ENCODE data around the gene ASTN2. TPM values are rescaled to one million over a fixed set of nuclear protein-coding genes. Genes with fewer than 3 reads are reported as not detected.

The ASTN2 gene
- total RNA-seq, 1 donor from 2014 or later: 2.3 TPM

DNA sequence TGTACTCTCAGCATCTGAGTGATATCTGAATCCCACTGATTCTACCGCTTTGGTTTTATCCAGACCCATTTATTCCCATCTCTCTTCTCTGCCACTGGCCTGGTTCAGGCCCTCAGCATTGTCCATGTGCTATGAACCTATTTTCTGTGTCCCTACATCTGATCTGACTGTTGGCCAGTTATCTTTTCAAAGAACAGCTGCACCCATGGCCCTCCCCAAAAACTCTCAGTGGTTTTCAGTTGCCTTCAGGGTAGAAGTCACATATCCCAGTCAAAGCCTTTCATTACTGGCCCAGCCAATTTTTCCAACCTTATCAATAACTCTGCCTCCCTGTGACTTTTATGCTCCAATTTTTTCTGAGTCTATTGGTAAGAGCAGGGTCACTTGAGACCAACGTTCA lies 430.7 kb downstream of the ASTN2 start:
- Histone ChIP-seq H3K27me3 (no peaks in the 10 kb centered on the region), H3K4me1 (no peaks in the 10 kb centered on the region), H3K4me3 (no peak overlapping the region), H3K27ac (no peak overlapping the region), H3K9me3 (no peaks in the 10 kb centered on the region), H3K36me3 (no peaks in the 10 kb centered on the region)
- no peak for DNase-seq (ENCODE audit: low spot score in 2 of 2)
- TF ChIP-seq, protein P1, sequence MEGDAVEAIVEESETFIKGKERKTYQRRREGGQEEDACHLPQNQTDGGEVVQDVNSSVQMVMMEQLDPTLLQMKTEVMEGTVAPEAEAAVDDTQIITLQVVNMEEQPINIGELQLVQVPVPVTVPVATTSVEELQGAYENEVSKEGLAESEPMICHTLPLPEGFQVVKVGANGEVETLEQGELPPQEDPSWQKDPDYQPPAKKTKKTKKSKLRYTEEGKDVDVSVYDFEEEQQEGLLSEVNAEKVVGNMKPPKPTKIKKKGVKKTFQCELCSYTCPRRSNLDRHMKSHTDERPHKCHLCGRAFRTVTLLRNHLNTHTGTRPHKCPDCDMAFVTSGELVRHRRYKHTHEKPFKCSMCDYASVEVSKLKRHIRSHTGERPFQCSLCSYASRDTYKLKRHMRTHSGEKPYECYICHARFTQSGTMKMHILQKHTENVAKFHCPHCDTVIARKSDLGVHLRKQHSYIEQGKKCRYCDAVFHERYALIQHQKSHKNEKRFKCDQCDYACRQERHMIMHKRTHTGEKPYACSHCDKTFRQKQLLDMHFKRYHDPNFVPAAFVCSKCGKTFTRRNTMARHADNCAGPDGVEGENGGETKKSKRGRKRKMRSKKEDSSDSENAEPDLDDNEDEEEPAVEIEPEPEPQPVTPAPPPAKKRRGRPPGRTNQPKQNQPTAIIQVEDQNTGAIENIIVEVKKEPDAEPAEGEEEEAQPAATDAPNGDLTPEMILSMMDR (IDR thresholded peaks at IDR 0.05): no peak
- intact Hi-C loops (cut with DNase I): no loop called here

DNA sequence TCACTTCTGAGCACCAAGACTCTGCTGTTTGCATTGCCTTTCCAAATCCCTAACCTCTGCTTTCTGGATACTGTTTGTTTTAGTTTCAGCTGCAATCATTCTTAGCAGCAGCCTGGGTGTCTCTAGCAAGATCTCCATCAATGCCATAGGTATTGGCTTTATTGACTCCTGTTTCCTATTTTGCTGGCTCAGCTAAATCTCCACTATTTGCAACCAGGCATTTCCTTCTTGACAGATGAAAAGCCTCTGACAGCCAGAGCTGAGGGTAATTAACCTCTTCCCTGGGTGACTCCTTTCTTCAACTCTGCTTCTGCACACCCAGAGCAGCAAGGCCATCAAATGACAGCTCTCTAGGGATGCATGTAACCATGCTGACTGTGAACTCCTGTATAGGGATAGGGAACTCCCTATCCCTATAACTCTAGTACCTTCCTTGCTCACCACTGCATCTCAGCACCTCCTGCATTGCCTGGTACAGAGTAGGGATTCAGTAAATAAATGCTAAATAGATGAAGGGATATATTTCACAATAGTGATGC lies 434.2 kb downstream of the ASTN2 start:
- TF ChIP-seq, protein P1 (IDR thresholded peaks at IDR 0.05): no peak
- H3K9me3 ChIP-seq: no peaks in the 10 kb centered on the region
- DNase-seq (ENCODE audit: low spot score in 2 of 2): no peak
- H3K27ac ChIP-seq: no peak overlapping the region
- no peaks in the 10 kb centered on the region for H3K4me1 ChIP-seq
- no peaks in the 10 kb centered on the region for H3K36me3 ChIP-seq
- intact Hi-C loops (cut with DNase I): no loop called here
- no peak overlapping the region for H3K4me3 ChIP-seq
- no peaks in the 10 kb centered on the region for H3K27me3 ChIP-seq

DNA sequence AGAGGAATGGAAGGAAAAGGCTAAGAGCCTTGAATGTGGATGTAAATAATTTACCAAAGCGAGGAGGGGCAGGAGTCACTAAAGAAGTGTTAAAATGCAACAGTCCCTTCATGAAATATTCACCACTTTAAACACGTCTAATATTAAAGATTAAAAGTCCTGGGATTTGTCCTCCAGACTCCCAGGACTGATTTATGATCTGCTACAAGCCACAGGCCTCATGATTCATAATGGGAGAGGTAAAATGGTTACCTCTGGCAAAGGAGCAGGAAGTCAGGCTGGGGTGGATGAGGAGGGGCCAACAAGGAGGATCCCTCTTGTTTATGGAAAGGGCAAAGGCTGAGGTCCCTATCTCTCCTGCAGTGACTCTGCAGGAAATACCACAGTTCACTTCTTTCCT lies 435.4 kb downstream of the ASTN2 start:
- TF ChIP-seq, protein P1 (IDR thresholded peaks at IDR 0.05): no peak
- Histone ChIP-seq H3K27me3 (no peaks in the 10 kb centered on the region), H3K27ac (no peak overlapping the region), H3K36me3 (no peaks in the 10 kb centered on the region), H3K4me1 (no peaks in the 10 kb centered on the region), H3K4me3 (no peak overlapping the region), H3K9me3 (no peaks in the 10 kb centered on the region)
- intact Hi-C loops (cut with DNase I): no loop called here
- DNase-seq (ENCODE audit: low spot score in 2 of 2): no peak

DNA sequence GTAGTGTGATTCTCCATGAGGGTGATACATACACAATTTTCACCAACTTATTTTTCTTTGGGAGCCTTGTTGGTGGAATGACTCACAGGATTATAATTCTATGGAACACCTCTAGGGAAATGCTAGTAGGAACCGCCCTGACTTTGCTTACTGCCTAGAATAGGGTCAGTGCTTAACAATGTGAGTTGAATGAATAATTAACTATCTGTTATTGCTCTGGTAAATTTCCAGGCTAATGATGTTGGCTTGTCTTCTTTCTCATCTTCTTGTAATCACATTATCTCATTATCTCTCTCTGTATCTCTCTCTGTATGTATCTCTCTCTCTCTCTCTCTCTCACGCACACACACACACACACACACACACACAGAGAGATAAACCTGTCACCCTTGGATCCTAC lies 436.7 kb downstream of the ASTN2 start:
- intact Hi-C loops (cut with DNase I): no loop called here
- Histone ChIP-seq H3K9me3 (no peaks in the 10 kb centered on the region), H3K27ac (no peak overlapping the region), H3K27me3 (no peaks in the 10 kb centered on the region), H3K4me3 (no peak overlapping the region), H3K4me1 (no peaks in the 10 kb centered on the region), H3K36me3 (no peaks in the 10 kb centered on the region)
- TF ChIP-seq, protein P1 (IDR thresholded peaks at IDR 0.05): no peak
- DNase-seq (ENCODE audit: low spot score in 2 of 2): no peak

DNA sequence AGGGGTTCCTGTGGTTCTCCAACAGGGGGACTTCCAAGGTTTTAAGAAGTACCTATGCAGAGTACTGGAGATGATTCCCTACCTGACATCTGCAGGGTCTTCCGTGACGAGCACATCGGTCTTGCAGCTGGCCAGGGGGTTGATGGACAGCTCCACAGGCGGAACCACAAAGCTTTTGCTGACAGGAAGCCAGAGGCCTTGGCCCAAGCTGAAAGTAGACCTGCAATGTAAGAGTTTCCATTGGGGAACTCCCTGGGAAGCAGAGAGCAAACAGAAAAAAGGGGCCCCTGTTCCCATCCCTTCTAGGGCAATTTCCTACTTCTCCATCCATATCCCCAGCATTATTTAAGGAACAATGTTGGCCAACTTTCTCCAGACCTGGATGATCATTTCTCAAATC lies 439.7 kb downstream of the ASTN2 start:
- Histone ChIP-seq H3K4me1 (no peaks in the 10 kb centered on the region), H3K36me3 (no peaks in the 10 kb centered on the region), H3K27me3 (no peaks in the 10 kb centered on the region), H3K4me3 (no peak overlapping the region), H3K9me3 (no peaks in the 10 kb centered on the region), H3K27ac (no peak overlapping the region)
- DNase-seq (ENCODE audit: low spot score in 2 of 2): no peak
- intact Hi-C loops (cut with DNase I): no loop called here
- TF ChIP-seq, protein P1 (IDR thresholded peaks at IDR 0.05): no peak

DNA sequence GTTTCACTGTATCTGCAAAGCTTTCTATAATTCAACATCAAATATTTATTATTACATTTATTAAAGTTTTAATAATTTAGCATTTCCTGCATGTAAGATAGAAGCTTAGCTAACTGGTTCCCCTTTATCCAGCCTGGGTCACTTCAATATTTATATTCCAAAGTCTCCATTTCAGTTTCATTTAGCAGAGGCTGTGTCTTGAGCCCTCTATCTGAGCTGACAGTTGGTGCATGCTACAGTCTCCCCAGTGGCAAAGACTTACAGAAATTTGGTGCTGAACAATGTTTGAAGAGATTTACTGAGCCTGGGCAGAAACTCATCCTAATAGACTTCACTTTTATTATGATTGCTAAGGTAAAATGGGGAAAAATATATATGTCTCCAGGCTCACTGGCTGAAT lies 448.7 kb downstream of the ASTN2 start:
- no peaks in the 10 kb centered on the region for H3K4me1 ChIP-seq
- no peak overlapping the region for H3K4me3 ChIP-seq
- no peaks in the 10 kb centered on the region for H3K9me3 ChIP-seq
- no peaks in the 10 kb centered on the region for H3K36me3 ChIP-seq
- intact Hi-C loops (cut with DNase I): no loop called here
- no peak overlapping the region for H3K27ac ChIP-seq
- H3K27me3 ChIP-seq: no peaks in the 10 kb centered on the region
- TF ChIP-seq, protein P1 (IDR thresholded peaks at IDR 0.05): no peak
- DNase-seq (ENCODE audit: low spot score in 2 of 2): no peak

Data from ascending aorta (tissue), 2 donors.